Retinal pigment epithelial cell (primary cell): Measurements from ENCODE around the gene PPP2R5C.

Source experiments
- DNase-seq: peaks from one replicate; pipeline ENCODE4 v3.0.0-alpha.2; 2010; ENCODE audit warnings: low read depth
- H3K4me3 ChIP-seq: 2 replicates; pipeline ENCODE4 v1.5.1; 2011; ENCODE audit warnings: mild to moderate bottlenecking, low read length, control low read depth, moderate library complexity
- TF ChIP-seq, protein P1 (sequence below): conservative IDR thresholded peaks from 2 replicates; pipeline ENCODE4 v1.5.1; 2011; ENCODE audit warnings: low read depth, low read length, control low read depth, inconsistent platforms

Gene PPP2R5C

DNA sequence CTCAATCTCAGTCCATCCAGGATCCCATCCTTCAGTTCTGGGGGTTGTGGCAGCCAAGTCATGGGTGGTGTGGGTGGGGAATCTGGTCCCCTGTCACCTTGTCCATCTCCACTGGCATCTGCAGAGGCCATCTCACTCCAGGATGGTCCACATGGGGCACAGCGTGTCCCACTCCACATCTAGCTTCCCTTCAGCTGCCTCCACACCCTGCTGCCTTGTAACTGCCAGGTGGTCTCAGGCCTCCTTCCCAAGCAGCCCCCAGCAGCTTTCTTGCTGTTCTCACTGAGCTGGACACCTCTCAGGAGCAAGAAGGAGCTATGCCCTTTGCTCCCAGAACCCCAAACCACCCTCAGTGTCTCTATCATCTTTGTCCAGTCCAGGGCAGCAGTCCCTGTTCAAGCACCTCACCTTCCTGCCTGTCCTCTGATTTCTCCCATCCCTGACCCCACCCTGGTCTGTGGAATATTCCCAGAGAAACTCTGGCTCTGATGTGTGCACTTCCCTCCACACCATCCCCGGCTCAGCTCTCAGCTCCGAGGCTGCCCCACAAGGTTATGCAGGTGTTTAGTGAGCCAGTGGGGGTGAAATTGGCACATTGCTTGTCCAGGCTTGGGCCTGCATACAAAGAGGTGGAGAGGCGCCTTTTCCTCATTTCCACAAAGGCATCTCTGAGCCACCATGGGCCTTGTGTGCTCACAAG lies 189.2 kb downstream of the PPP2R5C start:
- no peak overlapping the region for H3K4me3 ChIP-seq
- TF ChIP-seq, protein P1, sequence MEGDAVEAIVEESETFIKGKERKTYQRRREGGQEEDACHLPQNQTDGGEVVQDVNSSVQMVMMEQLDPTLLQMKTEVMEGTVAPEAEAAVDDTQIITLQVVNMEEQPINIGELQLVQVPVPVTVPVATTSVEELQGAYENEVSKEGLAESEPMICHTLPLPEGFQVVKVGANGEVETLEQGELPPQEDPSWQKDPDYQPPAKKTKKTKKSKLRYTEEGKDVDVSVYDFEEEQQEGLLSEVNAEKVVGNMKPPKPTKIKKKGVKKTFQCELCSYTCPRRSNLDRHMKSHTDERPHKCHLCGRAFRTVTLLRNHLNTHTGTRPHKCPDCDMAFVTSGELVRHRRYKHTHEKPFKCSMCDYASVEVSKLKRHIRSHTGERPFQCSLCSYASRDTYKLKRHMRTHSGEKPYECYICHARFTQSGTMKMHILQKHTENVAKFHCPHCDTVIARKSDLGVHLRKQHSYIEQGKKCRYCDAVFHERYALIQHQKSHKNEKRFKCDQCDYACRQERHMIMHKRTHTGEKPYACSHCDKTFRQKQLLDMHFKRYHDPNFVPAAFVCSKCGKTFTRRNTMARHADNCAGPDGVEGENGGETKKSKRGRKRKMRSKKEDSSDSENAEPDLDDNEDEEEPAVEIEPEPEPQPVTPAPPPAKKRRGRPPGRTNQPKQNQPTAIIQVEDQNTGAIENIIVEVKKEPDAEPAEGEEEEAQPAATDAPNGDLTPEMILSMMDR, result no peak
- DNase-seq, result no peak

DNA sequence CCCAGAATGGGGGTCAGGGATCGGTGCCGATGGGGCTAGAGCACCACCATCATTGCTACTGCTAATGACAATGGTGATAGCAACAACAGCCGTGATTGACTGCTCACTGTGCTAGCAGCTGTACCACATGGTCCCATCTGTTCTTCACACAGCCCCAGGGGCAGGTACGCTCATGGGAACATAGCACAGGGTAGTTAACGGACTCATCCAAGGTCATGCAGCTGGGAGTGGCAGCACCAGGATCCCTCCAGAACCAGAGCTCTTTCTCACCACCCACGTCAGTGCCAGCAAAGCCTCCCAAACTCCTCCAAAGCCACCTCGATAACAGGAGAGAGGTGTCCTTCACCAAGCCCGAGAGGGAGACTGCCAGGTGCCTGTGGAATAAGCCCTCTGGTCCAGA lies 191.6 kb downstream of the PPP2R5C start:
- DNase-seq, result no peak
- no peak overlapping the region for H3K4me3 ChIP-seq
- TF ChIP-seq, protein P1, result no peak

DNA sequence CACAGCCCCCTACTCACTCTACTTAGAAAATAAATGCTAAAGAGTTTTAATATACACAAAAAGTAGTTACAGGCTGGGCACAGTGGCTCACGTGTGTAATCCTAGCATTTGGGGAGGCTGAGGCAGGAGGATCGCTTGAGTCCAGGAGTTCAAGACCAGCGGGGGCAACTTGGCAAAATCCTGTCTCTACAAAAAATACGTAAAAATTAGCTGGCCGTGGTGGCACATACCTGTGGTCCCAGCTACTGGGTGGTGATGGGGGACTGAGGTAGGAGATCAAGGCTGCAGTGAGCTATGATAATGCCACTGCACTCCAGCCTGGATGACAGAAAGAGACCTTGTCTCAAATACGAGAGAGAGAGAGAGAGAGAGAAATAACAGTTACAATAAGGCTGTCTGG lies 193.0 kb downstream of the PPP2R5C start:
- DNase-seq, result no peak
- TF ChIP-seq, protein P1, result no peak

DNA sequence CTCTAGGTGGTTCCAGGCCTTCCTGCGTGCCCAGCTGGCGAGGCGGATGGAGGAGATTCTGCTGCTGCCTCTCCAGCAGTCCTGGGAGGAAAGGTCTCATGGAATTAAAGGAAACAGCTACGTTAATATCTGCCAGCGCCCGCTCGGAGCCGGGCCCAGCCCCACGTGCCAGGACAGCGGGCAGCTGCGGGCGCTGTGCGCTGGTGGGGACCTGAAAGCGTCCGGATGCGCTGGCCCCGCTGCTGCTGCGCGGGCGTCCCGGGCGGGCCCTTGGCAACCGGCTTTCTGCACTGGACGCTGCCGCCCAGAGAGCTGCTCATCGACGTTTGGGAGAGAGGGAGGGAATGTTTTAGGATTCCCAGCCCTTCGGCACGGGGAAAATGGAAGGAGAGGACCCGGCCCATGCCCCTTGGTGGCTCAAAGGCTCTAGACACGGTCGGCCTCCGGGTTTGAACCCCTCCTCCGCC lies 194.2 kb downstream of the PPP2R5C start:
- H3K4me3 ChIP-seq, result no peak overlapping the region
- DNase-seq, result no peak
- TF ChIP-seq, protein P1, result no peak

More for the DNA sequence above, 193.0 kb downstream of the PPP2R5C start:
- no peak overlapping the region for H3K4me3 ChIP-seq

DNA sequence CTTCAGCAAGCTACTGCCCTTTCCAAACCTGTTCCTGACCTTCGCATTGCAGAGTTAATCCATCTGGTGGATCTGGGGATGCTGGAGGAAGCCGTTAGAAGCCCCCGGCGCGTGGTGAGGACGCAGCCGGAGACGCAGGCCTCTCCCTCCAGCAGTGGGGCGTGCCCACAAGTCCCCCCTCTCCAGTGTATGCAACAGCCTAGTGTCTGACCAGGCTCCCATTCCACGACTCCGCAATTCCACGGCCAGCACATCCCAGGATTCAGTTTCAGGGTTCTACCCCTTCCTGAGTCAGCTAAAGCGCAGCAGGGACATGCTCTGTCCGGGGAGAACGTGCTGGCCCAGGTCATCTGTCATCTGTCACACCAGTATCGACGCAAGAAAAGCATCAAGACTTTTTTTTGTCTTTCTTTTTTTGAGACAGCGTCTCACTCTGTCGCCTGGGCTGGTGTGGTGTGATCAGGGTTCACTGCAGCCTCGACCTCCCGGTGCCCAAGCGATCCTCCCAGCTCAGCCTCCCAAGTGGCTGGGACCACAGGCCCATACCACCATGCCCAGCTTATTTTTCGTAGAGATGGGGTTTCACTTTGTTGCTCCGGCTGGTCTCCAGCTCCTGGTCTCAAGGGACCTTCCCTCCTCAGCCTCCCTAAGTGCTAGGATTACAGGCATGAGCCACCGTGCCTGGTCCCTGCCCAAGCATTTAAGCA lies 194.8 kb downstream of the PPP2R5C start:
- DNase-seq, result no peak
- no peak overlapping the region for H3K4me3 ChIP-seq
- TF ChIP-seq, protein P1, result no peak

DNA sequence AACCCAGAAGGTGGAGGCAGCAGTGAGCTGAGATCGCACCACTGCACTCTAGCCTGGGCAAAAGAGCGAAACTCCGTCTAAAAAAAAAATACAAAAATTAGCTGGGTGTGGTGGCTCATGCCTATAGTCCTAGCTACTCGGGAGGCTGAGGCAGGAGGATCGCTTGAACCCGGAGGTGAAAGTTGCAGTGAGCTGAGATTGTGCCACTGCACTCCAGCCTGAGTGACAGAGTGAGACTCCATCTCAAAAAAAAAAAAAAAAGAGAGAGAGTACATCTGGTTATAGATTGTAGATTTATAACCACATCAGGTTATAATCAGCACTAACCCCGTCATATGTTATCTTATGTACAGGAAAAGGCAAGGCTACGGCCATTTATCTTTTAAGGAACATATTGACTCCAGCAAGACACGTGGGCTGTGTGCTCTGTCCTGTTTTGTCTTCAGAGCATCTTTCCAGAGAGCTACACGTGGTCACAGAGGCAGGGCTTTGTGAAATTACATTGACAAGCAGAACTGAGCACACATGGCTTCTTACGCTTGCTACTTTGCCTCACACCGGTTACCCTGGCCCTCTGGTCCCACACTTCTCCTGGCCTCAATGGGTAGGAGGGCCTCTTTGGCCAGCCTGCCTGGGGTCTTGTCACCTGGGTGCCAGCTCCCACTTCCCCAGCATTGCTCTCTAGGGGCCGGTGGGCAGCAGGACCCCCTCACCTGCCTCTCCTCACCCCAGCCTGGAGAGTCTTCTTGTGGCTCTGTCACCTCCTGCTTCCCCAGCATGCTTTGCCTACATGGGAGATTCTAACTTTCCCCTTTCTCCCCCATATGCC lies 196.1 kb downstream of the PPP2R5C start:
- DNase-seq, result no peak
- TF ChIP-seq, protein P1, result no peak
- H3K4me3 ChIP-seq, result no peak overlapping the region
